Neural crest cell (in vitro differentiated cells): Measurements from ENCODE around the gene ZBTB20. TPM values are rescaled to one million over a fixed set of nuclear protein-coding genes. Genes with fewer than 3 reads are reported as not detected.

Source experiments
- DNase-seq: peaks from one replicate; pipeline ENCODE4 v3.0.0; 2021; ENCODE audit warnings: low read depth, mixed read lengths, low spot score
- H3K27ac Mint-ChIP-seq: one replicate; pipeline ENCODE4 v1.8.0; 2021; ENCODE audit warnings: mild to moderate bottlenecking, mixed read lengths; ENCODE audit not compliant: unreplicated experiment
- H3K27me3 Mint-ChIP-seq: 2 replicates; pipeline ENCODE4 v1.8.0; 2021; ENCODE audit warnings: low read depth, mild to moderate bottlenecking, mixed read lengths
- H3K36me3 Mint-ChIP-seq: 2 replicates; pipeline ENCODE4 v1.8.0; 2021; ENCODE audit warnings: low read depth, mild to moderate bottlenecking, mixed read lengths
- H3K4me1 Mint-ChIP-seq: 2 replicates; pipeline ENCODE4 v1.8.0; 2021; ENCODE audit warnings: mixed read lengths
- H3K4me3 Mint-ChIP-seq: one replicate; pipeline ENCODE4 v1.8.0; 2021; ENCODE audit warnings: mild to moderate bottlenecking, mixed read lengths
- H3K9me3 Mint-ChIP-seq: 2 replicates; pipeline ENCODE4 v1.8.0; 2021; ENCODE audit warnings: mixed read lengths
- CTCF ChIP-seq: fragments of 200-600 bp; sonication (generic); conservative IDR thresholded peaks from 2 replicates; pipeline ENCODE4 v1.5.0; 2021; ENCODE audit warnings: antibody characterized with exemption, mild to moderate bottlenecking
- total RNA-seq: library from RNA; stranded (reverse); gene quantifications from 2 replicates; pipeline ENCODE4 v1.2.1, GENCODE V29; 2021

Gene ZBTB20
- total RNA-seq, 1 donor from 2014 or later, result 12.4 TPM

- TF ChIP-seq CTCF, result no peak
- Mint-ChIP-seq H3K36me3 (peaks cover 26% of the 10 kb centered on the region), H3K9me3 (peaks cover 10% of the 10 kb centered on the region), H3K4me3 (no peak overlapping the region), H3K4me1 (peaks cover 10% of the 10 kb centered on the region), H3K27me3 (no peaks in the 10 kb centered on the region), H3K27ac (no peak overlapping the region)
- DNase-seq, result no peak
Measured at GRCh38 chr3:114331710-114332109, 815.4 kb downstream of the ZBTB20 start.

GRCh38 chr3:114331007-114331406 lies 816.1 kb downstream of the ZBTB20 start:
- Mint-ChIP-seq H3K36me3 (peaks cover 24% of the 10 kb centered on the region), H3K27me3 (no peaks in the 10 kb centered on the region), H3K4me1 (peaks cover 9% of the 10 kb centered on the region), H3K4me3 (no peak overlapping the region), H3K9me3 (peaks cover 10% of the 10 kb centered on the region), H3K27ac (no peak overlapping the region)
- no peak for TF ChIP-seq CTCF
- DNase-seq, result no peak

GRCh38 chr3:114329823-114330222 lies 817.3 kb downstream of the ZBTB20 start:
- Mint-ChIP-seq H3K27ac (no peak overlapping the region), H3K4me1 (peaks cover 9% of the 10 kb centered on the region), H3K27me3 (no peaks in the 10 kb centered on the region), H3K9me3 (peaks cover 10% of the 10 kb centered on the region), H3K36me3 (peaks cover 23% of the 10 kb centered on the region), H3K4me3 (no peak overlapping the region)
- TF ChIP-seq CTCF, result no peak
- DNase-seq, result no peak

GRCh38 chr3:114328345-114328744 lies 818.7 kb downstream of the ZBTB20 start:
- peaks cover 10% of the 10 kb centered on the region for H3K9me3 Mint-ChIP-seq
- no peak overlapping the region for H3K4me3 Mint-ChIP-seq
- peaks cover 20% of the 10 kb centered on the region for H3K36me3 Mint-ChIP-seq
- H3K4me1 Mint-ChIP-seq, result peaks cover under 1% of the 10 kb centered on the region
- no peak for TF ChIP-seq CTCF
- H3K27me3 Mint-ChIP-seq, result no peaks in the 10 kb centered on the region
- DNase-seq, result no peak
- H3K27ac Mint-ChIP-seq, result no peak overlapping the region

- Mint-ChIP-seq H3K9me3 (peaks cover 10% of the 10 kb centered on the region), H3K4me1 (no peaks in the 10 kb centered on the region), H3K4me3 (no peak overlapping the region), H3K27me3 (no peaks in the 10 kb centered on the region), H3K36me3 (peaks cover 20% of the 10 kb centered on the region), H3K27ac (no peak overlapping the region)
- no peak for DNase-seq
- no peak for TF ChIP-seq CTCF
Measured at GRCh38 chr3:114327665-114328064, 819.4 kb downstream of the ZBTB20 start.
